Measurements from ENCODE around the gene SOX9. TPM values are rescaled to one million over a fixed set of nuclear protein-coding genes. Genes with fewer than 3 reads are reported as not detected.

SOX9 gene
- total RNA-seq, 1 experiment from 2014 or later: 119 TPM

- TSS peak; percentile 57 for BruUV-seq (replicated peaks)
- no peaks in the 10 kb centered on the region for H3K27me3 ChIP-seq (ENCODE audit: low read length)
- peak overlapping the region; percentile 80 for H3K4me3 ChIP-seq (ENCODE audit: low read length)
- CTCF ChIA-PET: interaction anchor here (0.6 to 1.1 kb wide), 6 partner anchors 221 to 646 kb away, joined by 3 to 7 read pairs (median 4); no protein-coding TSS in a partner anchor
- POLR2A ChIA-PET (ENCODE audit: unreplicated experiment): interaction anchor here (0.5 to 0.6 kb wide), 4 partner anchors 197 to 488 kb away, joined by 3 to 7 read pairs (median 4); no protein-coding TSS in a partner anchor
- peak overlapping the region; percentile 83 for H3K27ac ChIP-seq (ENCODE audit: low read length)
- no peak for TF ChIP-seq CTCF (conservative IDR thresholded peaks at IDR 0.05; ENCODE audit: low read depth, low read length)
- no peak for TF ChIP-seq EZH2 (IDR thresholded peaks at IDR 0.05; ENCODE audit: low read length, unreplicated experiment)
- TF ChIP-seq EZH2phosphoT487 (IDR thresholded peaks at IDR 0.05; ENCODE audit: borderline replicate concordance, low read length): no peak
- ATAC-seq (no peak), DNase-seq (peak; percentile 47)
- H3K4me2 ChIP-seq (ENCODE audit: low read length): peak overlapping the region; percentile 98
- intact Hi-C loops (cut with micrococcal nuclease): loop anchor here (1.0 to 10.0 kb wide), 8 partner anchors 196 to 1352 kb away; no protein-coding TSS in a partner anchor
- H3K9me3 ChIP-seq (ENCODE audit: low read length): no peaks in the 10 kb centered on the region
- peaks cover 28% of the 10 kb centered on the region for H4K20me1 ChIP-seq (ENCODE audit: low read length)
- peak overlapping the region; percentile 85 for H2AFZ ChIP-seq (ENCODE audit: low read length)
- no peaks in the 10 kb centered on the region for H3K9me2 ChIP-seq (replicated peaks; ENCODE audit: low read length)
- peaks cover 22% of the 10 kb centered on the region for H3K36me3 ChIP-seq (ENCODE audit: low read depth, low read length)
- peaks cover 40% of the 10 kb centered on the region for H3K79me2 ChIP-seq (ENCODE audit: low read length)
- peaks cover 24% of the 10 kb centered on the region for H3K4me1 ChIP-seq (ENCODE audit: insufficient read depth, low read length)
- peak overlapping the region; percentile 89 for H3K9ac ChIP-seq (ENCODE audit: low read length)
- H3F3A ChIP-seq (ENCODE audit: low read length, unreplicated experiment): no peaks in the 10 kb centered on the region
Observed at GRCh38 chr17:72119077-72119872, 1.5 kb upstream of the SOX9 start.

GRCh38 chr17:72119873-72120641, 763 bp upstream of the SOX9 start:
- POLR2A ChIA-PET (ENCODE audit: unreplicated experiment): interaction anchor here (0.5 to 1.9 kb wide), 19 partner anchors 9 to 1184 kb away, joined by 3 to 36 read pairs (median 4); no protein-coding TSS in a partner anchor
- H3K4me1 ChIP-seq (ENCODE audit: insufficient read depth, low read length): peaks cover 31% of the 10 kb centered on the region
- DNase-seq (peak; percentile 73), ATAC-seq (peak; percentile 21)
- peaks cover 6% of the 10 kb centered on the region for H3F3A ChIP-seq (ENCODE audit: low read length, unreplicated experiment)
- intact Hi-C loops (cut with micrococcal nuclease): loop anchor here (1.0 to 10.0 kb wide), 16 partner anchors 31 to 1353 kb away; no protein-coding TSS in a partner anchor
- H3K9ac ChIP-seq (ENCODE audit: low read length): peak overlapping the region; percentile 89
- TF ChIP-seq CTCF (conservative IDR thresholded peaks at IDR 0.05; ENCODE audit: low read depth, low read length): no peak
- no peak for TF ChIP-seq EZH2 (IDR thresholded peaks at IDR 0.05; ENCODE audit: low read length, unreplicated experiment)
- no peak for TF ChIP-seq EZH2phosphoT487 (IDR thresholded peaks at IDR 0.05; ENCODE audit: borderline replicate concordance, low read length)
- H2AFZ ChIP-seq (ENCODE audit: low read length): peak overlapping the region; percentile 85
- CTCF ChIA-PET: interaction anchor here (0.6 to 2.2 kb wide), 6 partner anchors 287 to 633 kb away, joined by 3 to 14 read pairs (median 4); no protein-coding TSS in a partner anchor
- H3K27ac ChIP-seq (ENCODE audit: low read length): peak overlapping the region; percentile 83
- peaks cover 36% of the 10 kb centered on the region for H4K20me1 ChIP-seq (ENCODE audit: low read length)
- H3K4me3 ChIP-seq (ENCODE audit: low read length): peak overlapping the region; percentile 80
- peaks cover 30% of the 10 kb centered on the region for H3K36me3 ChIP-seq (ENCODE audit: low read depth, low read length)
- BruUV-seq (replicated peaks): no TSS peak
- H3K4me2 ChIP-seq (ENCODE audit: low read length): peak overlapping the region; percentile 98
- H3K9me3 ChIP-seq (ENCODE audit: low read length): no peaks in the 10 kb centered on the region
- no peaks in the 10 kb centered on the region for H3K27me3 ChIP-seq (ENCODE audit: low read length)
- no peaks in the 10 kb centered on the region for H3K9me2 ChIP-seq (replicated peaks; ENCODE audit: low read length)
- H3K79me2 ChIP-seq (ENCODE audit: low read length): peaks cover 48% of the 10 kb centered on the region

Measured in PC-3 (cell line).